H9 (cell line): Measurements from ENCODE around the gene NRXN3. TPM values are rescaled to one million over a fixed set of nuclear protein-coding genes. Genes with fewer than 3 reads are reported as not detected.

Experiments
- DNase-seq: peaks from one replicate; pipeline ENCODE4 v3.0.0-alpha.2; 2017
- H2AFZ ChIP-seq: one replicate; pipeline ENCODE4 v1.6.1; 2013; ENCODE audit warnings: mild to moderate bottlenecking, low read length, control low read depth, moderate library complexity
- H2AK5ac ChIP-seq: 2 replicates; pipeline ENCODE4 v1.6.1; 2013; ENCODE audit warnings: low read length, control low read depth, mixed read lengths; ENCODE audit not compliant: insufficient read length
- H2BK120ac ChIP-seq: one replicate; pipeline ENCODE4 v1.6.1; 2013; ENCODE audit warnings: low read depth, mild to moderate bottlenecking, low read length, control low read depth, inconsistent platforms; ENCODE audit not compliant: poor library complexity, severe bottlenecking
- H2BK12ac ChIP-seq: 2 replicates; pipeline ENCODE4 v1.6.1; 2013; ENCODE audit warnings: low read length, control low read depth, mixed read lengths, low read depth; ENCODE audit not compliant: insufficient read length
- H2BK15ac ChIP-seq: 2 replicates; pipeline ENCODE4 v1.6.1; 2013; ENCODE audit warnings: low read depth, low read length, control low read depth
- H2BK20ac ChIP-seq: one replicate; pipeline ENCODE4 v1.6.1; 2013; ENCODE audit warnings: low read depth, mild to moderate bottlenecking, low read length, control low read depth, inconsistent platforms; ENCODE audit not compliant: poor library complexity, severe bottlenecking
- H2BK5ac ChIP-seq: 2 replicates; pipeline ENCODE4 v1.6.1; 2013; ENCODE audit warnings: low read length, control low read depth, mixed read lengths; ENCODE audit not compliant: insufficient read length
- H3K14ac ChIP-seq: 2 replicates; pipeline ENCODE4 v1.6.1; 2013; ENCODE audit warnings: low read length, control low read depth; ENCODE audit not compliant: insufficient read depth
- H3K18ac ChIP-seq: 2 replicates; pipeline ENCODE4 v1.6.1; 2013; ENCODE audit warnings: low read depth, mild to moderate bottlenecking, mixed read lengths, low read length, control low read depth; ENCODE audit not compliant: insufficient read length
- H3K23ac ChIP-seq: 2 replicates; pipeline ENCODE4 v1.6.1; 2013; ENCODE audit warnings: low read length, control low read depth, mixed read lengths, low read depth; ENCODE audit not compliant: insufficient read length
- H3K23me2 ChIP-seq: 2 replicates; pipeline ENCODE4 v1.6.1; 2013; ENCODE audit warnings: low read depth, mild to moderate bottlenecking, mixed read lengths, low read length, control low read depth; ENCODE audit not compliant: insufficient read length, poor library complexity, severe bottlenecking
- H3K27ac ChIP-seq: 2 replicates; pipeline ENCODE4 v1.5.1; 2013; ENCODE audit warnings: low read length, control low read depth, mixed read lengths, low read depth; ENCODE audit not compliant: insufficient read length
- H3K27me3 ChIP-seq: 2 replicates; pipeline ENCODE4 v1.6.1; 2013; ENCODE audit warnings: low read length, control low read depth, inconsistent platforms; ENCODE audit not compliant: insufficient read depth
- H3K4ac ChIP-seq: 2 replicates; pipeline ENCODE4 v1.6.1; 2013; ENCODE audit warnings: low read depth, mild to moderate bottlenecking, control low read depth, inconsistent platforms, low read length, moderate library complexity
- H3K4me1 ChIP-seq: 2 replicates; pipeline ENCODE4 v1.6.1; 2013; ENCODE audit warnings: low read length, control low read depth, inconsistent platforms; ENCODE audit not compliant: insufficient read depth
- H3K4me2 ChIP-seq: 2 replicates; pipeline ENCODE4 v1.6.1; 2013; ENCODE audit warnings: low read length, control low read depth, mixed read lengths; ENCODE audit not compliant: insufficient read length, insufficient read depth
- H3K56ac ChIP-seq: 2 replicates; pipeline ENCODE4 v1.6.1; 2013; ENCODE audit warnings: low read depth, mild to moderate bottlenecking, mixed read lengths, low read length, control low read depth; ENCODE audit not compliant: insufficient read length
- H3K79me1 ChIP-seq: 2 replicates; pipeline ENCODE4 v1.6.1; 2013; ENCODE audit warnings: low read depth, mild to moderate bottlenecking, moderate library complexity, low read length, control low read depth, inconsistent platforms; ENCODE audit not compliant: insufficient read depth, poor library complexity, severe bottlenecking
- H3K79me2 ChIP-seq: 2 replicates; pipeline ENCODE4 v1.6.1; 2013; ENCODE audit warnings: low read length, control low read depth, inconsistent platforms; ENCODE audit not compliant: insufficient read depth
- H3K9ac ChIP-seq: 2 replicates; pipeline ENCODE4 v1.6.1; 2013; ENCODE audit warnings: low read length, control low read depth, mixed read lengths; ENCODE audit not compliant: insufficient read length; ENCODE audit errors: extremely low read depth
- H3K9me3 ChIP-seq: one replicate; pipeline ENCODE4 v1.6.1; 2013; ENCODE audit warnings: low read depth, low read length, inconsistent platforms; ENCODE audit not compliant: control insufficient read depth
- H3T11ph ChIP-seq: one replicate; pipeline ENCODE4 v1.6.1; 2013; ENCODE audit warnings: mild to moderate bottlenecking, low read length, control low read depth, inconsistent platforms
- H4K20me1 ChIP-seq: one replicate; pipeline ENCODE4 v1.6.1; 2013; ENCODE audit not compliant: control insufficient read depth, insufficient read length, insufficient read depth
- H4K5ac ChIP-seq: 2 replicates; pipeline ENCODE4 v1.6.1; 2013; ENCODE audit warnings: low read depth, mild to moderate bottlenecking, mixed read lengths, low read length, control low read depth; ENCODE audit not compliant: insufficient read length
- H4K8ac ChIP-seq: replicated peaks from 2 replicates; pipeline ENCODE4 v1.6.1; 2013; ENCODE audit warnings: low read length, control low read depth, mixed read lengths, low read depth; ENCODE audit not compliant: insufficient read length
- H4K91ac ChIP-seq: 2 replicates; pipeline ENCODE4 v1.6.1; 2013; ENCODE audit warnings: low read depth, mild to moderate bottlenecking, moderate library complexity, mixed read lengths, low read length, control low read depth; ENCODE audit not compliant: insufficient read length
- H3K27ac Mint-ChIP-seq, 3 experiments: 2 replicates in 2 of 3; 3 replicates in 1 of 3; pipeline ENCODE4 v1.8.0; 2020 to 2021; ENCODE audit warnings: mixed read lengths in 3 of 3, mild to moderate bottlenecking in 1 of 3, moderate library complexity in 1 of 3
- H3K27me3 Mint-ChIP-seq: 2 replicates; pipeline ENCODE4 v1.8.0; 2021; ENCODE audit warnings: low read depth, mild to moderate bottlenecking, moderate library complexity, mixed read lengths
- H3K36me3 Mint-ChIP-seq, 3 experiments: 2 replicates in 2 of 3; 3 replicates in 1 of 3; pipeline ENCODE4 v1.8.0; 2020 to 2021; ENCODE audit warnings: low read depth in 3 of 3, mixed read lengths in 3 of 3; ENCODE audit not compliant: insufficient read depth in 1 of 3
- H3K4me1 Mint-ChIP-seq, 2 experiments: 2 replicates each; pipeline ENCODE4 v1.8.0; 2020; ENCODE audit warnings: mixed read lengths in 2 of 2
- H3K4me3 Mint-ChIP-seq, 2 experiments: 2 replicates in 1 of 2; 3 replicates in 1 of 2; pipeline ENCODE4 v1.8.0; 2020 to 2021; ENCODE audit warnings: mild to moderate bottlenecking in 2 of 2, mixed read lengths in 2 of 2, moderate library complexity in 1 of 2
- H3K9me3 Mint-ChIP-seq, 2 experiments: 2 replicates in 1 of 2; 3 replicates in 1 of 2; pipeline ENCODE4 v1.8.0; 2020; ENCODE audit warnings: mild to moderate bottlenecking in 2 of 2, mixed read lengths in 2 of 2, moderate library complexity in 1 of 2
- total RNA-seq: library from RNA; stranded (reverse); gene quantifications from 2 replicates; pipeline ENCODE4 v1.2.1, GENCODE V29; 2021
- TF ChIP-seq, protein P1 (sequence below): fragments of 200-600 bp; sonication (generic); conservative IDR thresholded peaks from 3 replicates; pipeline ENCODE4 v1.8.0; 2021; ENCODE audit warnings: antibody characterized with exemption, mild to moderate bottlenecking

The NRXN3 gene
- total RNA-seq, 1 experiment from 2014 or later = 1.8 TPM

DNA sequence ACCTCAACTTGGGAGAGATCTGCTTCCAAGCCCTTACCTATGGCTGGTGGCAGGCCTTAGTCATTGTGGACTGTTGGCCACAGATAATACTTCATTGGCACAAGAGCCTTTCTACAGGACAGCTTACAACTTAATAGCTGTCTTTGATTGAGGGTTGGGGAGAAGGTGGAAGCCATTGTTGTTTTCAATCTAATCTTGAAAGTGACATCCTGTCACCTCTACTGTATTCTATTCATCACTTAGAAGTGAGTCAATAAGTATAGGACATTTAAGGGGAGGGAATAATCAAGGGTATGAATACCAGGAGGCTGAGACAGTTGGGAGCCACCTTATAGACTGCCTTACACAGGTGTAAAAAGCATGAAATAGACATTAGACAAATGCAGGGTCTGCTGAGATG lies 906.3 kb downstream of the NRXN3 start:
- no peak overlapping the region for H3K4me2 ChIP-seq
- H3K27ac ChIP-seq = no peak overlapping the region
- H2BK20ac ChIP-seq = no peak overlapping the region
- no peak overlapping the region for H2BK15ac ChIP-seq
- no peak overlapping the region for H2BK120ac ChIP-seq
- no peaks in the 10 kb centered on the region for H3K9me3 Mint-ChIP-seq
- H3K23ac ChIP-seq = no peak overlapping the region
- no peak overlapping the region for H3K9ac ChIP-seq
- TF ChIP-seq, protein P1, sequence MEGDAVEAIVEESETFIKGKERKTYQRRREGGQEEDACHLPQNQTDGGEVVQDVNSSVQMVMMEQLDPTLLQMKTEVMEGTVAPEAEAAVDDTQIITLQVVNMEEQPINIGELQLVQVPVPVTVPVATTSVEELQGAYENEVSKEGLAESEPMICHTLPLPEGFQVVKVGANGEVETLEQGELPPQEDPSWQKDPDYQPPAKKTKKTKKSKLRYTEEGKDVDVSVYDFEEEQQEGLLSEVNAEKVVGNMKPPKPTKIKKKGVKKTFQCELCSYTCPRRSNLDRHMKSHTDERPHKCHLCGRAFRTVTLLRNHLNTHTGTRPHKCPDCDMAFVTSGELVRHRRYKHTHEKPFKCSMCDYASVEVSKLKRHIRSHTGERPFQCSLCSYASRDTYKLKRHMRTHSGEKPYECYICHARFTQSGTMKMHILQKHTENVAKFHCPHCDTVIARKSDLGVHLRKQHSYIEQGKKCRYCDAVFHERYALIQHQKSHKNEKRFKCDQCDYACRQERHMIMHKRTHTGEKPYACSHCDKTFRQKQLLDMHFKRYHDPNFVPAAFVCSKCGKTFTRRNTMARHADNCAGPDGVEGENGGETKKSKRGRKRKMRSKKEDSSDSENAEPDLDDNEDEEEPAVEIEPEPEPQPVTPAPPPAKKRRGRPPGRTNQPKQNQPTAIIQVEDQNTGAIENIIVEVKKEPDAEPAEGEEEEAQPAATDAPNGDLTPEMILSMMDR = no peak
- H4K8ac ChIP-seq = no peak overlapping the region
- H4K20me1 ChIP-seq = no peaks in the 10 kb centered on the region
- H2AK5ac ChIP-seq = no peak overlapping the region
- H3K14ac ChIP-seq = no peak overlapping the region
- no peak overlapping the region for H3K18ac ChIP-seq
- no peak for DNase-seq
- no peak overlapping the region for H4K91ac ChIP-seq
- H2AFZ ChIP-seq = no peak overlapping the region
- no peaks in the 10 kb centered on the region for H3K27me3 ChIP-seq
- no peak overlapping the region for H4K5ac ChIP-seq
- no peaks in the 10 kb centered on the region for H3K79me2 ChIP-seq
- H3K4ac ChIP-seq = no peak overlapping the region
- no peak overlapping the region for H3K56ac ChIP-seq
- H2BK5ac ChIP-seq = no peak overlapping the region
- H3K4me1 Mint-ChIP-seq = no peaks in the 10 kb centered on the region
- peaks cover 6% of the 10 kb centered on the region for H3K27me3 Mint-ChIP-seq
- H3K23me2 ChIP-seq = no peaks in the 10 kb centered on the region
- H3T11ph ChIP-seq = no peak overlapping the region
- H3K27ac Mint-ChIP-seq = no peak overlapping the region
- no peaks in the 10 kb centered on the region for H3K4me1 ChIP-seq
- no peaks in the 10 kb centered on the region for H3K36me3 Mint-ChIP-seq
- no peak overlapping the region for H3K4me3 Mint-ChIP-seq
- no peaks in the 10 kb centered on the region for H3K79me1 ChIP-seq
- H3K9me3 ChIP-seq = no peaks in the 10 kb centered on the region
- H2BK12ac ChIP-seq = no peak overlapping the region
